Endothelial cell of umbilical vein (primary cell): Measurements from ENCODE around the gene ZNF512. TPM values are rescaled to one million over a fixed set of nuclear protein-coding genes. Genes with fewer than 3 reads are reported as not detected.

Source experiments
- BruUV-seq: library from RNA; stranded (reverse); fragments of 400-500 nt; replicated peaks from 2 replicates; lab custom pipeline; 2021; lab: Mats Ljungman, UMichigan
- CTCF ChIA-PET: fragments of 300-600, 350-600 bp; sonication (Branson Sonifier 250); formaldehyde crosslinking; loops from one replicate; lab custom pipeline; 2021; ENCODE audit warnings: antibody characterized with exemption, inconsistent platforms; lab: Charles Lee
- POLR2A ChIA-PET: fragments of 300-600, 350-600 bp; sonication (Branson Sonifier 250); formaldehyde crosslinking; loops from one replicate; lab custom pipeline; 2021; ENCODE audit warnings: antibody characterized with exemption, inconsistent platforms; lab: Charles Lee
- DNase-seq: peaks from one replicate; pipeline ENCODE4 v3.0.0-alpha.2; 2011; ENCODE audit warnings: low read depth, low spot score
- FAIRE-seq: peaks from 2 replicates; lab custom pipeline; 2011; peaks lifted over from hg19 to GRCh38; lab: Jason Lieb, UNC
- H2AFZ ChIP-seq: 2 replicates; pipeline ENCODE4 v1.6.0; 2012; ENCODE audit warnings: low read depth, low read length, control low read depth, inconsistent platforms
- H3K27ac ChIP-seq: 2 replicates; pipeline ENCODE4 v1.5.1; 2011; ENCODE audit warnings: low read depth, mild to moderate bottlenecking, control low read depth, low read length, moderate library complexity; ENCODE audit not compliant: insufficient read depth
- H3K27me3 ChIP-seq, 2 experiments: 2 replicates each; pipeline versions ENCODE4 v1.6.0 to v1.6.1; 2011; ENCODE audit warnings: low read length in 2 of 2, mixed read lengths in 1 of 2; ENCODE audit not compliant: control insufficient read depth in 2 of 2, insufficient read depth in 2 of 2
- H3K36me3 ChIP-seq, 2 experiments: 2 replicates in 1 of 2; 3 replicates in 1 of 2; pipeline ENCODE4 v1.5.1; 2011; ENCODE audit warnings: low read length in 2 of 2, mild to moderate bottlenecking in 1 of 2, moderate library complexity in 1 of 2; ENCODE audit not compliant: control insufficient read depth in 2 of 2, insufficient read depth in 2 of 2; ENCODE audit errors: extremely low read depth in 1 of 2
- H3K4me1 ChIP-seq: 3 replicates; pipeline ENCODE4 v1.5.1; 2011; ENCODE audit warnings: mild to moderate bottlenecking, low read length; ENCODE audit not compliant: control insufficient read depth, insufficient read depth; ENCODE audit errors: extremely low read depth
- H3K4me2 ChIP-seq: 2 replicates; pipeline ENCODE4 v1.6.1; 2011; ENCODE audit warnings: low read length, control low read depth, mixed read lengths; ENCODE audit not compliant: insufficient read depth
- H3K4me3 ChIP-seq, 3 experiments: fragments of 200-600 bp in 1 of 3; sonication (generic), shearing (Covaris generic) in 1 of 3; replicated peaks in 1 of 3; 2 replicates each; pipeline ENCODE4 v1.5.1; 2011 to 2016; ENCODE audit warnings: control low read depth in 3 of 3, low read length in 3 of 3, mild to moderate bottlenecking in 2 of 3, inconsistent platforms in 1 of 3, low read depth in 1 of 3, moderate library complexity in 1 of 3; ENCODE audit not compliant: insufficient read depth in 1 of 3
- H3K79me2 ChIP-seq: 2 replicates; pipeline ENCODE4 v1.6.0; 2012; ENCODE audit warnings: low read length, inconsistent platforms; ENCODE audit not compliant: control insufficient read depth, insufficient read depth
- H3K9ac ChIP-seq: replicated peaks from 2 replicates; pipeline ENCODE3; 2011; ENCODE audit warnings: low read length, control low read depth; ENCODE audit not compliant: insufficient read depth; ENCODE audit errors: extremely low read depth
- H3K9me1 ChIP-seq: replicated peaks from 3 replicates; pipeline ENCODE4 v1.6.0; 2011; ENCODE audit warnings: mild to moderate bottlenecking, low read length; ENCODE audit not compliant: control insufficient read depth, insufficient read depth; ENCODE audit errors: extremely low read depth
- H3K9me3 ChIP-seq: replicated peaks from 2 replicates; pipeline ENCODE4 v1.5.1; 2012; ENCODE audit warnings: low read length, inconsistent platforms; ENCODE audit not compliant: control insufficient read depth, insufficient read depth
- H4K20me1 ChIP-seq: replicated peaks from 2 replicates; pipeline ENCODE3; 2011; ENCODE audit warnings: mild to moderate bottlenecking, low read length; ENCODE audit not compliant: control insufficient read depth, insufficient read depth; ENCODE audit errors: extremely low read depth
- EZH2 ChIP-seq: IDR thresholded peaks from 2 replicates; pipeline ENCODE4 v1.6.1; 2012; ENCODE audit warnings: borderline replicate concordance, low read depth, mild to moderate bottlenecking, moderate library complexity, low read length, inconsistent platforms; ENCODE audit not compliant: severe bottlenecking
- FOS ChIP-seq: IDR thresholded peaks from 2 replicates; pipeline ENCODE4 v1.6.1; 2011; ENCODE audit warnings: mild to moderate bottlenecking, low read length, moderate library complexity, borderline replicate concordance; ENCODE audit not compliant: insufficient read depth
- GATA2 ChIP-seq: IDR thresholded peaks from 2 replicates; pipeline ENCODE4 v1.7.0; 2011; ENCODE audit warnings: low read depth, mild to moderate bottlenecking, moderate library complexity, mixed read lengths, low read length; ENCODE audit not compliant: insufficient read length, insufficient read depth
- JUN ChIP-seq: IDR thresholded peaks from 2 replicates; pipeline ENCODE4 v1.6.1; 2011; ENCODE audit warnings: borderline replicate concordance, low read depth; ENCODE audit not compliant: insufficient read length, insufficient read depth
- MYC ChIP-seq: IDR thresholded peaks from one replicate; pipeline ENCODE4 v1.6.1; 2011; ENCODE audit warnings: mild to moderate bottlenecking, low read depth, low read length
- POLR2A ChIP-seq: IDR thresholded peaks from 2 replicates; pipeline ENCODE4 v1.6.1; 2012; ENCODE audit warnings: low read depth, mild to moderate bottlenecking, control low read depth, low read length
- POLR2AphosphoS5 ChIP-seq: IDR thresholded peaks from 2 replicates; pipeline ENCODE4 v1.6.1; 2012; ENCODE audit warnings: low read depth, mild to moderate bottlenecking, control low read depth, low read length, moderate library complexity; ENCODE audit not compliant: insufficient read depth
- dilution Hi-C: fragments of 300-500 bp; cut with MboI; formaldehyde crosslinking; loops from one replicate; pipeline ENCODE4 v1.15.0; 2019; ENCODE audit warnings: low sequenced_read_pairs; ENCODE audit not compliant: extremely low pct_ligation_motif_present
- intact Hi-C: fragments of 100-400 bp; cut with micrococcal nuclease; formaldehyde crosslinking; loops from one replicate; pipeline ENCODE4 v1.10.0; 2022
- polyA plus RNA-seq, 4 experiments: library from polyadenylated mRNA; depleted of rRNA in 3 of 4; stranded (reverse) in 3 of 4; unstranded in 1 of 4; fragments of >200 nt; gene quantifications; 2 replicates each; pipeline versions ENCODE4 v1.2.1 to v1.2.3, GENCODE V29; 2011 to 2012; ENCODE audit warnings: missing spikeins in 1 of 4
- total RNA-seq: library from RNA; stranded (reverse); gene quantifications from 2 replicates; pipeline ENCODE4 v1.2.3, GENCODE V29; 2021
- TF ChIP-seq, protein P1 (sequence below): IDR thresholded peaks from 2 replicates; pipeline ENCODE4 v1.6.1; 2011; ENCODE audit not compliant: insufficient read depth, insufficient read length
- TF ChIP-seq, protein P2 (sequence below), 2 donors: IDR thresholded peaks; 1 replicate in 1 of 2; 2 replicates in 1 of 2; pipeline ENCODE4 v1.5.1; 2011; ENCODE audit warnings: low read length in 2 of 2, mild to moderate bottlenecking in 2 of 2, moderate library complexity in 2 of 2, control low read depth in 1 of 2, inconsistent platforms in 1 of 2, low read depth in 1 of 2; ENCODE audit not compliant: insufficient read depth in 1 of 2; ENCODE audit errors: extremely low read depth in 1 of 2

ZNF512 gene
- total and polyA plus RNA-seq, 2 donors (not counting 3 experiments of a cell fraction or from before 2014, with no cell fraction given): 17.8 to 37.0 TPM

DNA sequence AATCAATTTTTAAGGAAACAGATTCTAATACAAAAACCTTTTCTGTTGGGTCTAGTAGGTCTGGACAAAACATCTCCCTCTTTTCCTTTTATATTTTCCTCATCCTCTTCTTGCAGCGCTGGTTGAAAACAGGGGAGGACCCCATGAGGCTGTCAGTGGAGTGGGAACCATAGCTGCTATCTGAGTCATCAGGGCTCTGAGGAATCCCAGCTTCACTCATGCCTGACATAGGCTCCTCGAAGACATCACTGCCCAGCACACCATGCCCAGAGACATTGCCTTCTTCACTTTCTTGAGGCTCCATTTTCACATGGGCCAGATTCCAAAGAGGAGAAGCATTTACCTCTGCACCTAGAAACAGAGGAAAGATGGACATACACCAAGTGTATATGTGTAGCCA, 70.6 kb downstream of the ZNF512 start:
- H3K4me1 ChIP-seq: peaks cover 9% of the 10 kb centered on the region
- no peaks in the 10 kb centered on the region for H3K79me2 ChIP-seq
- H3K4me2 ChIP-seq: no peak overlapping the region
- H3K36me3 ChIP-seq: peaks cover 29 to 34% of the 10 kb centered on the region in 2 experiments
- no TSS peak for BruUV-seq
- H3K9ac ChIP-seq: no peak overlapping the region
- H4K20me1 ChIP-seq: no peaks in the 10 kb centered on the region
- H3K27me3 ChIP-seq: no peaks in the 10 kb centered on the region
- dilution Hi-C loops: no loop called here
- DNase-seq (no peak), FAIRE-seq (no peak)
- POLR2A ChIA-PET: interaction anchor here (1.3 kb wide), 1 partner anchor 13 kb away, joined by 3 read pairs; no protein-coding TSS in a partner anchor
- no peak overlapping the region for H2AFZ ChIP-seq
- no peak overlapping the region for H3K27ac ChIP-seq
- no peaks in the 10 kb centered on the region for H3K9me3 ChIP-seq
- CTCF ChIA-PET: interaction anchor here (3.3 kb wide), 1 partner anchor 30 kb away, joined by 18 read pairs; no protein-coding TSS in a partner anchor
- intact Hi-C loops: no loop called here
- no peak for TF ChIP-seq JUN
- TF ChIP-seq POLR2A: no peak
- TF ChIP-seq FOS: no peak
- TF ChIP-seq, protein P1, sequence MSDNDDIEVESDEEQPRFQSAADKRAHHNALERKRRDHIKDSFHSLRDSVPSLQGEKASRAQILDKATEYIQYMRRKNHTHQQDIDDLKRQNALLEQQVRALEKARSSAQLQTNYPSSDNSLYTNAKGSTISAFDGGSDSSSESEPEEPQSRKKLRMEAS: no peak
- no peak for TF ChIP-seq MYC
- TF ChIP-seq EZH2: no peak
- TF ChIP-seq GATA2: no peak
- TF ChIP-seq, protein P2, sequence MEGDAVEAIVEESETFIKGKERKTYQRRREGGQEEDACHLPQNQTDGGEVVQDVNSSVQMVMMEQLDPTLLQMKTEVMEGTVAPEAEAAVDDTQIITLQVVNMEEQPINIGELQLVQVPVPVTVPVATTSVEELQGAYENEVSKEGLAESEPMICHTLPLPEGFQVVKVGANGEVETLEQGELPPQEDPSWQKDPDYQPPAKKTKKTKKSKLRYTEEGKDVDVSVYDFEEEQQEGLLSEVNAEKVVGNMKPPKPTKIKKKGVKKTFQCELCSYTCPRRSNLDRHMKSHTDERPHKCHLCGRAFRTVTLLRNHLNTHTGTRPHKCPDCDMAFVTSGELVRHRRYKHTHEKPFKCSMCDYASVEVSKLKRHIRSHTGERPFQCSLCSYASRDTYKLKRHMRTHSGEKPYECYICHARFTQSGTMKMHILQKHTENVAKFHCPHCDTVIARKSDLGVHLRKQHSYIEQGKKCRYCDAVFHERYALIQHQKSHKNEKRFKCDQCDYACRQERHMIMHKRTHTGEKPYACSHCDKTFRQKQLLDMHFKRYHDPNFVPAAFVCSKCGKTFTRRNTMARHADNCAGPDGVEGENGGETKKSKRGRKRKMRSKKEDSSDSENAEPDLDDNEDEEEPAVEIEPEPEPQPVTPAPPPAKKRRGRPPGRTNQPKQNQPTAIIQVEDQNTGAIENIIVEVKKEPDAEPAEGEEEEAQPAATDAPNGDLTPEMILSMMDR (IDR thresholded peaks at IDR 0.05; ENCODE audit: extremely low read depth in 1 of 2, insufficient read depth in 1 of 2, low read depth in 1 of 2, low read length in 2 of 2): no peak
- no peak for TF ChIP-seq POLR2AphosphoS5
- no peaks in the 10 kb centered on the region for H3K9me1 ChIP-seq
- H3K4me3 ChIP-seq: no peak overlapping the region
